Panc1 (cell line): ENCODE results near the gene CAPN3. TPM values are rescaled to one million over a fixed set of nuclear protein-coding genes. Genes with fewer than 3 reads are reported as not detected.
A peak's percentile ranks its signal among the peaks of the same experiment; 100 is the strongest.

Experiments
- ATAC-seq: fragments of 200-7000 bp; cut with Tn5 transposase; 2 replicates; pipeline ENCODE4 v1.9.1; 2020; ENCODE audit warnings: mild to moderate bottlenecking, moderate library complexity
- BruUV-seq: library from RNA; stranded (reverse); fragments of 400-500 nt; replicated peaks from 2 replicates; lab custom pipeline; 2021; lab: Mats Ljungman, UMichigan
- CTCF ChIA-PET: fragments of 300-600 bp; sonication (Branson Sonifier 250); formaldehyde crosslinking; loops from one replicate; lab custom pipeline; 2022; ENCODE audit warnings: antibody characterized with exemption; lab: Charles Lee
- POLR2A ChIA-PET: fragments of 300-600 bp; sonication (Branson Sonifier 250); formaldehyde crosslinking; loops from one replicate; lab custom pipeline; 2022; ENCODE audit warnings: antibody characterized with exemption; lab: Charles Lee
- DNase-seq: peaks from one replicate; pipeline ENCODE4 v3.0.0-alpha.2; 2010; ENCODE audit warnings: low read depth, low spot score
- H3K27ac ChIP-seq: 2 replicates; pipeline ENCODE4 v1.5.1; 2011; ENCODE audit warnings: mild to moderate bottlenecking, low read length, inconsistent platforms
- H3K27me3 ChIP-seq: fragments of 200-500 bp; sonication (Bioruptor generic); 2 replicates; pipeline ENCODE4 v1.6.0; 2014; ENCODE audit warnings: low read length, inconsistent platforms; ENCODE audit not compliant: control insufficient read depth, insufficient read depth
- H3K36me3 ChIP-seq: fragments of 200-500 bp; sonication (Bioruptor generic); 2 replicates; pipeline ENCODE4 v1.5.1; 2014; ENCODE audit warnings: inconsistent platforms, mild to moderate bottlenecking, low read length, moderate library complexity; ENCODE audit not compliant: control insufficient read depth, insufficient read depth
- H3K4me1 ChIP-seq: 2 replicates; pipeline ENCODE4 v1.5.1; 2011; ENCODE audit warnings: inconsistent platforms, mild to moderate bottlenecking, low read length, moderate library complexity; ENCODE audit not compliant: control insufficient read depth, insufficient read depth
- H3K4me3 ChIP-seq, 2 experiments: 2 replicates each; pipeline ENCODE4 v1.5.1; 2011 to 2012; ENCODE audit warnings: low read depth in 2 of 2, low read length in 2 of 2, mild to moderate bottlenecking in 2 of 2, inconsistent platforms in 1 of 2, moderate library complexity in 1 of 2
- H3K9me3 ChIP-seq: fragments of 200-500 bp; sonication (Bioruptor generic); 2 replicates; pipeline ENCODE4 v1.5.1; 2014; ENCODE audit warnings: low read depth, mild to moderate bottlenecking, inconsistent platforms, low read length, moderate library complexity; ENCODE audit not compliant: control insufficient read depth, insufficient read depth
- CTCF ChIP-seq: fragments of 450-650 bp; IDR thresholded peaks from 2 replicates; pipeline ENCODE4 v1.5.1; 2017; ENCODE audit warnings: mild to moderate bottlenecking
- POLR2AphosphoS5 ChIP-seq: IDR thresholded peaks from 2 replicates; pipeline ENCODE4 v1.6.1; 2012; ENCODE audit warnings: mild to moderate bottlenecking, low read depth, low read length, moderate library complexity
- REST ChIP-seq, 2 experiments: IDR thresholded peaks; 2 replicates each; pipeline ENCODE4 v1.6.1; 2011 to 2012; ENCODE audit warnings: low read depth in 2 of 2, control low read depth in 1 of 2, low read length in 1 of 2, mild to moderate bottlenecking in 1 of 2, moderate library complexity in 1 of 2; ENCODE audit not compliant: insufficient read depth in 1 of 2
- SIN3A ChIP-seq: IDR thresholded peaks from 2 replicates; pipeline ENCODE4 v1.6.1; 2012; ENCODE audit warnings: low read depth, mild to moderate bottlenecking, low read length, moderate library complexity, borderline replicate concordance; ENCODE audit not compliant: insufficient read depth
- TCF7L2 ChIP-seq: IDR thresholded peaks from 2 replicates; pipeline ENCODE4 v1.6.1; 2011; ENCODE audit warnings: mild to moderate bottlenecking, low read depth, low read length, inconsistent platforms
- in situ Hi-C: cut with HindIII; loops from 2 replicates; pipeline ENCODE4 v1.10.0; 2016; ENCODE audit warnings: low sequenced_read_pairs, low pct_unique_long_range_greater_than_20kb
- intact Hi-C: fragments of 100-400 bp; cut with micrococcal nuclease; formaldehyde crosslinking; loops from one replicate; pipeline ENCODE4 v1.10.0; 2022; ENCODE audit not compliant: unreplicated experiment
- total RNA-seq: library from RNA; stranded (reverse); gene quantifications from one replicate; pipeline ENCODE4 v1.2.1, GENCODE V29; 2021; ENCODE audit not compliant: unreplicated experiment

The CAPN3 gene
- total RNA-seq, 1 experiment from 2014 or later, result 0.31 TPM

DNA sequence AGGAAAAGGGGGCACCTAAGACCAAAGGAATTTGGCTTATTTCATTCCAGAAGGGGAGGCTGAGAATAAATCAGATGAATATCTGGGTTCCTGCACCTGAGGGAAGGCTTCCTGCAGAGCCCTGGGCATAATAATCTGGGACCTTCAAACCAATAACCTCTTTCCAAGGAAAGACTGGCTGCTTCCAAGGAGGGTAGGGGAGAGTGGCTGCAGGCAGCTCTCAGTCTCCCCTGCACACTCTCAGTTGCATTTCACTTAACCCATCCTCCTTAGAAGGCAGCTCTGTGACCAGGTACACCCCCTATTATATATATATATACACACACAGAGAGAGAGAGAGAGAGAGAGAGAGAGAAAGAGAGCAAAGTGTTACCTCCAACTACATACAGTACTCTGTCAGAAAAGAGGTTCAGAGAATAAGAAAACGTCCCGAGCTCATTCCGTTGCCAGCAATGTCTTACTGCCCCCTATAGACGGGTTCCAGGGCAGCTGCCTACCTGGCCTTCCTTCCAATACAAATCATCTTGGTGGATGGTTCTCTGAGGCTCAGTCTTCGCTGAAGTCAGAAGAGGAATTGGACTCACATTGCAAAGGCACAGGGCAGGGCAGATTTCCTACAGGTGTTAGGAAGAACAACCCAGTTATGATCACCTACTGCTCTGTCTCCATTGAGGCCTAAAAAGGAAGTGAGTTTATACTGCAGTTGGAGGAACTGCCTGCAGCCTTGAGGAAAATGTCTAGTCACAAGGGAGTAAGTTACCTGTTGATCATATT lies 26.1 kb downstream of the CAPN3 start:
- no peak for TF ChIP-seq TCF7L2
- peak; percentile 91 for TF ChIP-seq CTCF
- Histone ChIP-seq H3K4me3 (no peak overlapping the region), H3K27me3 (no peaks in the 10 kb centered on the region), H3K9me3 (no peaks in the 10 kb centered on the region), H3K27ac (no peak overlapping the region), H3K36me3 (no peaks in the 10 kb centered on the region), H3K4me1 (no peaks in the 10 kb centered on the region)
- ChIA-PET CTCF (interaction anchor here (0.6 to 1.2 kb wide), 15 partner anchors 9 to 756 kb away, joined by 3 to 8 read pairs (median 4); partner anchors contain the start of gene PLA2G4F), POLR2A (interaction anchor here (0.7 to 1.1 kb wide), 2 partner anchors 106 to 190 kb away, joined by 3 read pairs; partner anchors contain the start of genes STARD9 and ZNF106)
- peak; percentile 88 for ATAC-seq
- intact Hi-C loops, result no loop called here
- no TSS peak for BruUV-seq
- peak; percentile 30 for DNase-seq
- in situ Hi-C loops, result no loop called here

DNA sequence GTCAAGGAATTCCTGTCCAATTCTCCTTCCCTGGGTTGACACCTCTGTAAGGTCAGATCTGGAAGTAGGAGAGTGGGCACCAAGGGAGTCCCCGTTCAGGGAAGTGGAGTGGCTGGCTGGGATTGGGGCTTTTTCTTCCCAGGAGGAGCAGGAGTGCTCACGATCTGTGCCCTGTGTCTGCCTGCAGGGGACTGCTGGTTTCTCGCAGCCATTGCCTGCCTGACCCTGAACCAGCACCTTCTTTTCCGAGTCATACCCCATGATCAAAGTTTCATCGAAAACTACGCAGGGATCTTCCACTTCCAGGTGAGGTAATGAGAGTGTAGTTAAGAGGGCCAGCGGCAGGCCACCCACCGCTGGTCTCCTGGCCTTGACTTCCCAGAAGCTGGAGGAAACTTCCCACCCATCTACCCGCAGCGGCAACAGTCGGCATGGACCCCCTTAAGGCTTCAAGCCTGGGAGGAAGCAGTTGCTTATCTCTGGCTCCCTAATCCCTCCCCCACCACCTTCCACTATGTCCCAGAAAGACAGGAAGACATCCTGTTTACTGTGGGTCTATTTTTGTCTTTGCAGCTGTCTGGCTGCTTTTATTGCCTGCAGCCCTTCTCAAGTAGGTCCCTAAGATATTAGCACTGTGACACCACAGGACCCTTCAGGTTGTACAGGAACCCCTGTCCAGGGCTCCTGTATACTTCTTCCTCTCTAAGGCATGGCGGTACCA lies 26.8 kb downstream of the CAPN3 start:
- in situ Hi-C loops (no loop called here), intact Hi-C loops (no loop called here)
- DNase-seq, result no peak
- no peak for ATAC-seq
- ChIA-PET CTCF (interaction anchor here (0.6 to 1.2 kb wide), 6 partner anchors 8 to 755 kb away, joined by 4 to 8 read pairs (median 4); no protein-coding TSS in a partner anchor), POLR2A (no interaction called here)
- no peaks in the 10 kb centered on the region for H3K9me3 ChIP-seq
- BruUV-seq, result no TSS peak
- H3K4me3 ChIP-seq, result no peak overlapping the region
- no peaks in the 10 kb centered on the region for H3K36me3 ChIP-seq
- TF ChIP-seq POLR2AphosphoS5 (no peak), SIN3A (no peak), CTCF (no peak), REST (IDR thresholded peaks at IDR 0.05; ENCODE audit: insufficient read depth in 1 of 2, low read depth in 2 of 2, low read length in 1 of 2) (no peak), TCF7L2 (no peak)
- no peaks in the 10 kb centered on the region for H3K4me1 ChIP-seq
- no peaks in the 10 kb centered on the region for H3K27me3 ChIP-seq
- H3K27ac ChIP-seq, result no peak overlapping the region
